NCI-H2081 (cell line): Measurements from ENCODE around the gene TGDS.
"Not testable (repeated sequence)": the region's sequence is repeated elsewhere in the genome, so short reads cannot be mapped to it uniquely, and the experiment has no call there.

Source experiments
- DNase-seq, 2 experiments: peaks; one replicate each; lab custom pipeline; 2025; lab: John Stamatoyannopoulos, UW

The TGDS gene, protein sequence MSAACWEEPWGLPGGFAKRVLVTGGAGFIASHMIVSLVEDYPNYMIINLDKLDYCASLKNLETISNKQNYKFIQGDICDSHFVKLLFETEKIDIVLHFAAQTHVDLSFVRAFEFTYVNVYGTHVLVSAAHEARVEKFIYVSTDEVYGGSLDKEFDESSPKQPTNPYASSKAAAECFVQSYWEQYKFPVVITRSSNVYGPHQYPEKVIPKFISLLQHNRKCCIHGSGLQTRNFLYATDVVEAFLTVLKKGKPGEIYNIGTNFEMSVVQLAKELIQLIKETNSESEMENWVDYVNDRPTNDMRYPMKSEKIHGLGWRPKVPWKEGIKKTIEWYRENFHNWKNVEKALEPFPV

DNA sequence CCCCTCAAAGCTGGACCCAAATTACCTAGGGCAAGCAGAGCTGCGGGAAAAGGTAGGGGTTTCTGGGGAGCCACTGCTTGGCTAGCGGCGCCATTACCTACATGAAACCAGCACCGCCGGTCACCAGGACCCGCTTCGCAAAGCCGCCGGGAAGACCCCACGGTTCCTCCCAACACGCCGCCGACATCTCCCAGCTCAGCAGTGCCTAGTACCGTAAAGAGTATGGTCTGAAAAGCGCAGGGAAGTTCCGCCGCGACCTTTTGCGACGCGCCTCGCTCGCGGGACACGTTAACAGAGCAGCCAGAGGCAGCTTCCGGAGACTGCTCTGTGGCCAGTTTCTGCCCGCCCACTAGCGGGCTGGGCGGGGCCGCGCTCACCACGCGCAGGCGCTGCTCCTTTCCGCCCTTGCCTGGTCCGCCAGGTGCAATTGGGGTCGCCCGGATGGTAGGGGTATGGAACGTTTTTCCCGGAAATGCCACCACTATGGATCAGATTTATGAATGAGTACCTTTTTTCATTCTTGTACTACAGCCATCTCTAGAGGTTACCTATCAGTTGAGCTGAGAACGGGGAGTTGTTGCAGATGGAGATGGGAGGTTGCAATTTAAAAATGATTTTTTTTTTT, at the start of gene TGDS:
Gene TGDS (minus strand): TSS at position 203 of the 625 bp plus-strand sequence. CDS start 16 bp downstream, at position 187.
- DNase-seq = peak; percentile 88 to 96

DNA sequence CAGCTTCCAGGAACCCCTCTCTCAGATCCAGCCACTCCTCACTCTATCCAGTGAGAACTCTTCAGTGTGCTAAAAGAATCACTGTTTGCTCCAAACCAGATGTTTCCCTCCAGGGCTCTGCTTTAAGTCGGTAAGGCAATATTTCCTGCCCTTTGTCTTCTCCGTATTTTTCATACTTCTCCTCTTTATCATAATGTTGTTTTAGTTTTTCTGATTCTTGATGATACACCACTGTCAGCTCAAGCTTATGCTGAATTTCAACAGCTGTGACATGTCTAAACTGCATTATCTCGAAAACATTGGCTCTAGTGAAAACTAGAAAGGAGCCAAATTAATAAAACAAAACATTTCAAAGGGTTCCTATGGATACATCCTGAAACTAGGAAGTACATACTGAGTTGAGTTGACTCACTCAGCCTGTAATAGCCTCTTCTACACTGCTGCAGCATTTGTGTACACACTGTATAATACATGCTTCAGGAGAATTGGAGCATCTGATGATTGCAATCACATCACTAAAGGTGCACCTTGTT, 45.5 kb upstream of the TGDS start:
- peak; percentile 78 to 91 for DNase-seq

DNA sequence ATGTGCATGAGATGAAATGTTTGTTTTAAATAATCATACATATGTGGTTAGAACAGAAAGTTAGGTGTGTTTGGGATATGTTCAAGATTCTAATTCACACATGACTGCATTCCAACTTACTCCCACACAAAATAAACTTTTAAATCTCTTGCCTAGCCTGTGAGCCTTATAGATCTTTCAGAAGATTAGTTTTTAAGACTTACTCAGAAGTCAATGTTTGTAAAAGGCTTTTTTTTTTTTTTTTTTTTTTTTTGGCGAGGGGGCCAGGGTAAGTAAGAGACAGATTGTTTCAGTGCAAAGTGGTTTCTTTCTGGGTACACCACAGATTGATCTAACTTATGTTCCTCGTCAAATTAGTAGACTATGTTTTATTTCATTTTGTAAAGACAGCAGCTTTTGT, 44.8 kb upstream of the TGDS start:
- DNase-seq = no peak

DNA sequence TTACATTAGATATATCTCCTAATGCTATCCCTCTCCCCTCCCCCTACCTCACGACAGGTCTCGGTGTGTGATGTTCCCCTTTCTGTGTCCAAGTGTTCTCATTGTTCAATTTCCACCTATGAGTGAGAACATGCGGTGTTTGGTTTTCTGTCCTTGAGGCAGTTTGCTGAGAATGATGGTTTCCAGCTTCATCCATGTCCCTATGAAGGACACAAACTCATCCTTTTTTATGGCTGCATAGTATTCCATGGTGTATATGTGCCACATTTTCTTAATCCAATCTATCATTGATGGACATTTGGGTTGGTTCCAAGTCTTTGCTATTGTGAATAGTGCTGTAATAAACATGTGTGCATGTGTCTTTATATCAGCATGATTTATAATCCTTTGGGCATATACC, 41.7 kb upstream of the TGDS start:
- DNase-seq = not testable (repeated sequence)

DNA sequence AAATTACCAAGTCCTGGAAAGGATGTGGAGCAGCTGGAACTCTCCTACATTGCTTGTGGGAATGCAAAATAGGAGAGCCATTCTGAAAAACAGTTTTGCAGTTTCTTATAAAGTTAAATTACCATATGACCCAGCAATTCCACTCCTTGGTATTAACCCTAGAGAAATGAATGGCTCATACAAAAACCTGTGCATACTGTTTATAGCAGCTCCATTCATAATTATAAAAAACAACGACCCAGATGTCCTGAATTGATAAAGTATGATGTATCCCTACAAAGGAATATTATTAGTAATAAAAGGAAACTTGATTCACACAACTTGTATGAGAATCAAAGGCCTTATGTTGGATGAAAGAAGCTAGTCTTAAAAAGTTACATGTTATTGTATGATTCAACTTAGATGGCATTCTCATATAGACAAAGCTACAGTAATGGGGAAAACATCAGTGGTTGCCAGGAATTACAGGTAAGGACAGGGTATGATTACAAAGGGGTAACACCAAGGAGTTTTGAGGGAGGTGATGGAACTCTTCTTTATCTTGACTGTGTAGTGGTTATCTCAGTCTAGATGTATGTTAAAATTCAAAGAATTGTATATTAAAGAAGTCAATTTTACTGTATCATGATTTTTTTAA, 41.1 kb upstream of the TGDS start:
- no peak for DNase-seq

DNA sequence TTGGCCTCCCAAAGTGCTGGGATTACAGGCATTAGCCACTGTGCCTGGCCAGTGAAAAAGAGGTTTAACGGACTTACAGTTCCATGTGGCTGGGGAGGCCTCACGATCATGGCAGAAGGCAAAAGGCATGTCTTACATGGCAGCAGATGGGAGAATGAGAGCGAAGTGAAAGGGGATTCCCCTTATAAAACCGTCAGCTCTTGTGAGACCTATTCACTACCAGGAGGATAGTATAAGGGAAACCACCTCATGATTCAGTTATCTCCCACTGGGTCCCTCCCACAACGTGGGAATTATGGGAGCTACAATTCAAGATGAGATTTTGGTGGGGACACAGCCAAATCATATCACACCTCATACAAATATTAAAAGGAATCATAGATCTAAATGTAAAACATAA, 40.1 kb upstream of the TGDS start:
- DNase-seq = not testable (repeated sequence)

DNA sequence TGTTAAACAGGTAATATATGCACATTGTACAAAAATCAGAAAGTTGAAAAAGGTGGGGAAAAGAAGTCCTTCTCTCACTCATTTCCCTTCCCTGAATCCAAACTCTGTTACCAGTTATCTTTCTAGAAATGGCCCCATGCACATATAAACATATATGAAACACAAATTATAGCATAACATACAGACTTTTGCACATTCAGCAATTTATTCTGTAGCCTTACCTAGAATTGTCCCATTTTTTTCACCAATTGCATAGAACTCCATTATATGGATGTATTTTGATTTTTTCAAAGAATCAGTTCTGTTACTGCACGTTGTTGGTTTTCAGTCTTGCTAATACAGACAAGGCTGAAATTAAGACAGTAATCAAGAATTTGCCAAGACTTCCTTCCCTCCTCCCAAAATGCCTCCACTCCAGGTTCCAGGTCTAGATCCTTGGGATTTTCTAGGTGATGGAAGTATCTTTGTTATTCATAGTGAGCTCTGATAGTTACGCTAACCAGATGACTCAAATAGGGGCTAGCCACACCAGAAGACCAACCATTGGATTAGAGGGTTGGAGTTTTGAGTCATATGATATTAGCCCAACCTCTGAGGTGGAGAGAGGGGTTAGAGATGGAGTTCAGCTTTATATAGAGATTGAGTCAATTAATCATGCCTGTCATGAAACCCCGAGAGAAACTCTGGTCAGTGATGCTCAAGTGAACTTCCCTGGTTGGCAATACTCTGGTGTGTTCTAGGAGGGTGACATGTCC, 36.5 kb upstream of the TGDS start:
- no peak for DNase-seq

DNA sequence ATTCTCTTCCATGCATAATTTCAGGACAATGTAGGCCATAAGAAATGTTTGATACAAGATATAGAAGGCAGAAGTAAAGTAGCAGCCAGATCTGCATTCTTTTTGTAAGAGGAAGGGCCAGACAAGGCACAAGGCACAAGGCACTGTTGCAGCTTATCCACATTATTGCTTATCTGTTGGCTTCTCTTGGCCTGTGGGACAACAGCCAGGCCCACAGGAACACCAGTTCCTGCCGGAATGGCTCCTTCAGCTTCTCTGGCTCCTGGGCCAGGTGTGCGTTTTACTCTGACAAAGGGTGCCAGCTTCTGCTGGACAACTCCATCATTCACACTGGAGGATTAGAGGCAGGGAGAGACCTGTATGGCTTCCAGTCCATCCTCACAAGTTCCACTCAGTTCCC, 34.9 kb upstream of the TGDS start:
- no peak for DNase-seq

DNA sequence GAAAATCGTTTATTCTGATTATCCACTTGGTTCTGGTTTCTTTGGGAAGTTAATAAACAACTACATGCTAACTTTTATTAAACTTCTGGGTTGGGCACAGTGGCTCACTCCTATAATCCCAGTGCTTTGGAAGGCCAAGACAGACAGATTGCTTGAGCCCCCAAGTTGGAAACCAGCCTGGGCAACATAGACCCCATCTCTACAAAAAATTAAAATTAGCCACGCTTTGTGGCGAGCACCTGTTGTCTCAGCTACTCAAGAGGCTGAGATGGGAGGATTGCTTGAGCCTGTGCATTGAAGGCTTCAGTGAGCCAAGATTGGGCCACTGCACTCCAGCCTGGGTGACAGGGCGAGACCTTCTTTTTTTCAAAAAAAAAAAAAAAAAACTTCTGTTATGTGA, 27.4 kb upstream of the TGDS start:
- DNase-seq = no peak

DNA sequence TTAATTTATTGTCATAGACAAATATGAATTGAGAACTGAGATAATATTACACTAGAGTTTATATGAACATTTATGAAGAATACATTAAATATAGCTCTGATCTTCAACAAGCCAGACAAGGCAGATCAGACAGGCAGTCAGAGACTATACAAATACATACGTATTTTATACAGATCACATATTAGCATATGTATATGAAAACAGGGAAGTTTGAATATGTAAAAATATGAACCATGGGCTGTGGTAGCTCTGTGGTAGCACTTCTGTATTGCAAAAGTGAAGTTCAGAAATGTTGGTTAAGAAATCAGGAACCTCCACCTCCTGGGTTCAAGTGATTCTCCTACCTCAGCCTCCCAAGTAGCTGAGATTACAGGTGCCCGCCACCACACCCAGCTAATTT, 26.4 kb upstream of the TGDS start:
- no peak for DNase-seq

DNA sequence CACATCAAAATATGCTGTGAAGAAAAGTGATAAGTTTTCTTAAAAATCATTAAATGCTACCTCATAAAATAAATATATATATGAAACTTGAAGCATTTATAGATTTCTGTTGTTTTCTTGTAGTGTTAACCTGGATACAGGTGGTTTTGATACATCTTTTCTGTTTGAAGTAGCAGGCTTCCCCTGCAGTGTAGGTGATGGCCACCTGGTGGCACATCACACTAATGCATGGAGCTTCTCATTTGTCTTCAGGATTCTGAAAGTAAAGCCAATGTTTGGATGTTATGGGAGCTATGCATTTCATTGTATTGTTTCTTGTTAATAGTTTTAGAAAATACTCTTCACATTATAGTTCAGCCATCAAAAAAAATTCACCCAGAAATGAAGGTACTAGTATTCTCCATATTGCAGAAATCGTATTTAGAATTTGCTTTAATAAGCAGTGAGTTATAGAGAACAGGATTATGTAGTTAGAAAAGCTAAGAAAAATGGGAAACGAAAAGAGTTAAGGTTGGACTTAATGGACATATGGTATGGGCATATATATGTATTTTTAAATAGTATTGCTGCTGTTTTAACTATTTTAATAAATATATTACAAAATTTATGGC, 24.4 kb upstream of the TGDS start:
- DNase-seq = peak; percentile 43 to 63

DNA sequence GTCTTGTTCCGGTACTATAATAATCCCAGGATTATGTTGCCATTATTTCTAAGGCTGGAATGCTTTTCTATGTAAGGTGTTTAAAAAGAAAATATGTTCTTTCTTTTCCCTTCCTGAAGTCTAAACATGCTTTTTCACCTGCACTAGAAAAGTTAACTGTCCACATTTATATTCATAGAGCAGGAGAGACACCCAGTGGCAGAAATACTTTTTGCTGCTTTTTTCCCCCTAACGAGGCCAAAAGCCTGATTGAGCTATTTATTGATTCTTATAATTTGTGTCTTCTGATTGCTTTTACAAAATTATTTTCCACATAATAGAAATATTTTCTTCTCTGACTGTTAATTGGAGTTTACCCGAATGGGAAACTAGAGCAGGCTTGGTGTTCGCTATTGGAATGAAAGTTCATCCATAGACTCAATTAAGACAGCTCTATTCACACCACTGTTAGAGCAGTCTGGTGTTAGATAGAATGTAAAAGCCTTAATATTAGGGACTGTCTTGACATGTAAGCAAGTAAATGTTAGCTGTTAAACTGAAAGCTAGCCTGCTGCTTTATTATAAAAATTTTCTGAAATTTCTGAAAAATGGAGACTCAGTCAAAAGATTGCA, 21.5 kb upstream of the TGDS start:
- DNase-seq = peak; percentile 20 to 35

DNA sequence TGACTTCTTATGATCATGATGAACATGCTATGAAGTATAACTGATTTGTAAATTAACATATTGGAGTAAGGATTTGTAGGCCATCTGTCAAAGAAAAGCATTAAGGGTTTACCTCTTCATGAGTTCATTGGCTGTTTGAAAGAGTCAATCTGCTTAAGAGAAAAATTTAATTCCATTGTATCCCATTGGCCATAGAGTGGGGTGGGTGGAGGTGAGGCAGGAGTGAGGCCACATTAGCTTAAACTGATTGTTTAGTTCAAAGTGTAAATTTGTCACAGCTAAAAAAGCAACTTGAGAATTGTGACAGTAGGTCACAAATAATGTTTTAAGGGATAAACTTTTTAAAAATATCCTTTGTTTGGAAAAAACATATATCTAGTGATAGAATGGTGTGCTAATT, 17.1 kb upstream of the TGDS start:
- no peak for DNase-seq

DNA sequence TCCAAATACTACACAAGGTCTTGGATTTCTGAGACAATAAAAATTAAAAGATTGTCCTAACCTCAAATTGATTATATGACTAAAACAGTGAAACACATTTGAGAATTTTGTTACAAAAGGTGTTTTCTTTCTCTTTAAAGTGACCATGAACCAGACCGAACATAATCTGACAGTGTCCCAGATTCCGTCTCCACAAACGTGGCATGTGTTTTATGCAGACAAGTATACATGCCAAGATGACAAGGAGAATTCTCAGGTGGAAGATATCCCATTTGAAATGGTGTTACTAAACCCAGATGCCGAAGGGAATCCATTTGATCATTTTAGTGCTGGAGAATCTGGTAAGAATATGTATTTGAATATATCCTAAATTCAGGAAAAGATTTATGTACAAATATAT, 16.1 kb upstream of the TGDS start:
- no peak for DNase-seq

DNA sequence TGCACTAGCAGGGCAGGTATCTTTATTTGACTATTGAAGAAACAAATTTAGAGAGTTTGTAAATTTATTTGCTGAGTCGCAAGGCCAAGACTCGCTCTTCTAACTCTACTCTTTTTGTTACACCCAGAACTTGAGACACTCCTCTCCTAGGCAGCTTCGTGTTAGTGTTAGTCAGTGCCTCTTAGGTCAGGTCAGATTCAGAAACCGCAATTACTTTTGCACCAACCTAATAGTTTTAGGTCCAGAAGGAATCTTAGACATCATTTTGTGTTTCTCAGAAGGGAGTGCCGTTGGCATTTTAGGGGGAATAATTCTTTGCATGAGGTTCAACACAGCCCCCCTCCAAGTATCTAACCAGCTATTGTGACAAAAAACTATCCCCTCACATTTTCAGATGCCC, 14.5 kb upstream of the TGDS start:
- DNase-seq = no peak

DNA sequence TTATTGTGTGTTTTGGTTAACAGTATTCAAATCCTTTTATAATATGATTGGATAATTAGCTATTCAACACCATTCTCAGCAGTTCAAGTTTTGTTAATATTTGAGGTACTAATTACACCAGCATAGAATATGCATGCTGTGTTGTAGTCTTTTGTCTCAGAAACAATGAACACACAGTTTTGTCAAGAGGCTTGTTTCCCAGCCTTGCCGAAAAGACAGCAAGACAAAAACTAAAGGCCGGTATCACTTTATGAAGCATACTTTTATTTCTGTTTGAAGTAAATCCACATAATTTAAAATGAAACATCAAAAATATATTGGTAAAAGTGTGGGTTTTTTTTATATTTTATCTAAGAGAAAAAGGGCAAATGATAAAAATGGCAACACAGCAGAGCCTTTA, 13.2 kb upstream of the TGDS start:
- DNase-seq = peak in 1 of 2 experiments; percentile 9

DNA sequence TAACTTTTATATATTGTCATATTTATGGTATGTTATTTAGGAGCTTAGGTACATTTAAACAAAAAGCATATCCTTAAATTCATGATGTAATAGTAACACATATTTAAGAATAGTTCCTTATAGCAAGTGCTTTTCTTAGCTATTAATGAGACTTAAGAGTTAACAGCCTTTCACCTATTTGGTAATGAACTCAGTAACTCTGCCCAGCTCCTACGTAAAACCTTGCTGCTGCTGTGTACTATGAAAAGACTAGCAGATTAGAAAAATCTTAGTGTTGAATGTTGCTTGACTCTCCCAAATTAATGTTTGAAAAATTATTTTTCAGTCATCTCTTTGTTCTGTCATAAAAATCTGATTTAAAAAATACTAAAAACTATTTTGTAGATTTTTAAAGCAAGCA, 12.6 kb upstream of the TGDS start:
- no peak for DNase-seq

DNA sequence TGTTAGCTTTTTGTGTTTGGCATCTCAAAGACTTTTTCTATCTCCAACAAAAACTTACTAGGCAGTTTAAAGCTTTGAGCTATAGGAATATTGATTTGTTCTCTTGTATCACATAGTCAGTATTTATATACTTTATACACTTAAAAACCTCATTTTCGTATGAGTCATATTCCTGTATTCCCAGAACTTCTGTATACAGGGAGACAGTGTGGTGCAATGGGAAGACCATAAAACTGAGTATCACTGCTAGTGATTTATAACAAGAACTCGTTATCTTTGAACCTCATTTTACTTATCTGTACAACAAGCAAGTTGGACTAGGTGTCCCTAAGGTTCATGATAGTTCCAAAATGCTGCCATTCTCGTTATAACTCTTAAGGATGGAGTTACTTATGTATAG, 12.0 kb upstream of the TGDS start:
- no peak for DNase-seq

DNA sequence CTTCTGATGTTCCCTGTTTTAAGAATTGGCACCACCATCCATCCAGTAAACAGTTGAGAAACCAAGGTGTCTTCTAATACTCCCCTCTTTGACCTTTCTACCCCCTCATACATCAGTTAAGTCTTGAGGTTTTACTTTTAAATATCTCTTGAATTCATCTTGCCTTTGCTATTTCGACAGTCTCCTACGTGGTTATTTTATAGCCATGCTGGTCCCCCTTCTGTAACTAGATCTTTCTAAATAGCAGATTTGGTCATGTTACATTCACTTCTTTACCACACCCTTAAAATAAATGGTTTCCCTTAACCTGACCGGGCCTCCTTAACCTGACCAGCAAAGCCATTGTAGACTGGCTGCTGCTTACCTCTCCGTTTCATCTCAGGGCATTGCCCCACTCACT, 11.1 kb upstream of the TGDS start:
- no peak for DNase-seq

DNA sequence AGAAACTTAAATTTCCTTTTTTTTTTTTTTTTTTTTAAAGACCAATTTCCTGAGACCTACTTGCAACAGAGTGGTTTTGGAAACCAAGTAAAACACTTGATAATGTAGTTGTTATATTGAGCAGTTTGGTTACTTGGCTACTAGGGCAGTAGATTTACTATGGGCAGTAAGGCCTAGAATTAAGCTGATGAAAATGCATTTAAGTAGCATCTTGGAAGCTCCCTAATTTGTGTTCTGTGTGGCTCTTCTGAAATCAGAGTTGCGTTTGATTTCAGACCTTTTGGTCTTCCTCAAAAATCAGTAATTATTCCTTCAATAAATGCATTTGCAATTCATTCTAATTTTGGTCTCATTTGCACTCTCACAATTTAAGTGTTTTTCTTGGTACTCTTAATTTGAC, 6.5 kb upstream of the TGDS start:
- DNase-seq = no peak
